GM23338 (cell line): Measurements from ENCODE around the gene IRF6. TPM values are rescaled to one million over a fixed set of nuclear protein-coding genes. Genes with fewer than 3 reads are reported as not detected.

ENCODE experiments used
- ATAC-seq: fragments of 200-7000 bp; cut with Tn5 transposase; 3 replicates; pipeline ENCODE4 v1.9.1; 2020
- DNase-seq: peaks from one replicate; pipeline ENCODE4 v3.0.0-alpha.2; 2015; ENCODE audit warnings: low spot score
- H2AFZ ChIP-seq: fragments of 200-600 bp; sonication (generic); 2 replicates; pipeline ENCODE4 v1.8.0; 2016; ENCODE audit warnings: antibody characterized with exemption, mild to moderate bottlenecking, moderate library complexity
- H3F3A ChIP-seq: fragments of 200-600 bp; sonication (generic); replicated peaks from 2 replicates; pipeline ENCODE4 v1.8.0; 2017; ENCODE audit warnings: antibody characterized with exemption, mixed run types, low read depth
- H3K27ac ChIP-seq: fragments of 200-600 bp; sonication (generic); 2 replicates; pipeline ENCODE4 v1.6.1; 2016; ENCODE audit warnings: low read depth
- H3K27me3 ChIP-seq: fragments of 200-600 bp; sonication (generic); 2 replicates; pipeline ENCODE4 v1.8.0; 2016; ENCODE audit warnings: mild to moderate bottlenecking, mixed run types, moderate library complexity; ENCODE audit not compliant: insufficient read depth
- H3K36me3 ChIP-seq: fragments of 200-600 bp; sonication (generic); 2 replicates; pipeline ENCODE4 v1.8.0; 2016; ENCODE audit warnings: mild to moderate bottlenecking; ENCODE audit not compliant: insufficient read depth
- H3K4me1 ChIP-seq: fragments of 200-600 bp; sonication (generic); 2 replicates; pipeline ENCODE4 v1.8.0; 2016; ENCODE audit warnings: mild to moderate bottlenecking, moderate library complexity; ENCODE audit not compliant: insufficient read depth
- H3K4me2 ChIP-seq: fragments of 200-600 bp; sonication (generic); 2 replicates; pipeline ENCODE4 v1.7.1; 2017; ENCODE audit warnings: mixed run types
- H3K4me3 ChIP-seq: fragments of 200-600 bp; sonication (generic); 2 replicates; pipeline ENCODE4 v1.6.1; 2016; ENCODE audit warnings: mixed run types
- H3K79me2 ChIP-seq: fragments of 200-600 bp; sonication (generic); replicated peaks from 2 replicates; pipeline ENCODE4 v1.8.0; 2017; ENCODE audit warnings: mild to moderate bottlenecking; ENCODE audit not compliant: insufficient read depth
- H3K9me2 ChIP-seq: fragments of 200-600 bp; sonication (generic); 2 replicates; pipeline ENCODE4 v1.8.0; 2017; ENCODE audit not compliant: insufficient read depth
- H4K20me1 ChIP-seq: fragments of 200-600 bp; sonication (generic); replicated peaks from 2 replicates; pipeline ENCODE4 v1.8.0; 2017; ENCODE audit warnings: mild to moderate bottlenecking; ENCODE audit not compliant: insufficient read depth
- H3K27ac Mint-ChIP-seq: 2 replicates; pipeline ENCODE4 v1.8.0; 2020; ENCODE audit warnings: inconsistent platforms, mild to moderate bottlenecking, moderate library complexity, mixed read lengths
- H3K27me3 Mint-ChIP-seq: 3 replicates; pipeline ENCODE4 v1.8.0; 2022; ENCODE audit warnings: low read depth, mild to moderate bottlenecking, moderate library complexity, mixed read lengths, inconsistent platforms; ENCODE audit not compliant: insufficient read depth, poor library complexity
- H3K36me3 Mint-ChIP-seq: 3 replicates; pipeline ENCODE4 v1.8.0; 2021; ENCODE audit warnings: low read depth, mild to moderate bottlenecking, inconsistent platforms, moderate library complexity, mixed read lengths
- H3K4me1 Mint-ChIP-seq: 3 replicates; pipeline ENCODE4 v1.8.0; 2020; ENCODE audit warnings: mild to moderate bottlenecking, inconsistent platforms, mixed read lengths
- H3K4me3 Mint-ChIP-seq: 3 replicates; pipeline ENCODE4 v1.8.0; 2021; ENCODE audit warnings: moderate library complexity, mild to moderate bottlenecking, inconsistent platforms, mixed read lengths
- H3K9me3 Mint-ChIP-seq: 3 replicates; pipeline ENCODE4 v1.8.0; 2020; ENCODE audit warnings: moderate library complexity, mild to moderate bottlenecking, inconsistent platforms, mixed read lengths
- CREB1 ChIP-seq: fragments of 250-450 bp; sonication (Bioruptor Pico); IDR thresholded peaks from 2 replicates; pipeline ENCODE4 v1.5.0; 2020; ENCODE audit warnings: low read depth, mild to moderate bottlenecking, moderate library complexity
- ETS1 ChIP-seq: IDR thresholded peaks from 2 replicates; pipeline ENCODE4 v1.6.1; 2016; ENCODE audit warnings: antibody characterized with exemption
- EZH2 ChIP-seq: fragments of 200-600 bp; sonication (generic); IDR thresholded peaks from one replicate; pipeline ENCODE4 v1.8.0; 2017; ENCODE audit warnings: antibody characterized with exemption, mild to moderate bottlenecking, low read depth; ENCODE audit not compliant: unreplicated experiment
- EZH2phosphoT487 ChIP-seq: fragments of 200-600 bp; sonication (generic); IDR thresholded peaks from one replicate; pipeline ENCODE4 v1.8.1; 2018; ENCODE audit warnings: antibody characterized with exemption; ENCODE audit not compliant: unreplicated experiment
- JUNB ChIP-seq: IDR thresholded peaks from one replicate; pipeline ENCODE4 v1.6.1; 2016; ENCODE audit warnings: antibody characterized with exemption; ENCODE audit not compliant: unreplicated experiment
- NANOG ChIP-seq: IDR thresholded peaks from 2 replicates; pipeline ENCODE4 v1.6.1; 2016; ENCODE audit warnings: antibody characterized with exemption, borderline replicate concordance
- POLR2AphosphoS5 ChIP-seq: IDR thresholded peaks from 2 replicates; pipeline ENCODE4 v1.6.1; 2016; ENCODE audit warnings: antibody characterized with exemption, low read depth
- REST ChIP-seq: IDR thresholded peaks from one replicate; pipeline ENCODE4 v1.6.1; 2018; ENCODE audit warnings: antibody characterized with exemption; ENCODE audit not compliant: unreplicated experiment
- STAT1 ChIP-seq: IDR thresholded peaks from one replicate; pipeline ENCODE4 v1.6.1; 2016; ENCODE audit warnings: antibody characterized with exemption; ENCODE audit not compliant: unreplicated experiment
- ZNF114 ChIP-seq: fragments of 250-450 bp; sonication (Bioruptor Pico); IDR thresholded peaks from 2 replicates; pipeline ENCODE4 v1.5.0; 2020; ENCODE audit warnings: mild to moderate bottlenecking, moderate library complexity
- ZNF331 ChIP-seq: fragments of 250-450 bp; sonication (Bioruptor Pico); IDR thresholded peaks from 2 replicates; pipeline ENCODE4 v1.5.0; 2020; ENCODE audit warnings: low read depth, mild to moderate bottlenecking, moderate library complexity
- ZNF462 ChIP-seq: fragments of 250-450 bp; sonication (Bioruptor Pico); IDR thresholded peaks from 2 replicates; pipeline ENCODE4 v1.5.0; 2020; ENCODE audit warnings: mild to moderate bottlenecking, moderate library complexity
- polyA plus RNA-seq: library from polyadenylated mRNA; unstranded; fragments of >200 nt; fragmentation: Nextera tagmentation; extraction: Ambion mirVana; gene quantifications from 2 replicates; pipeline ENCODE4 v1.2.1, GENCODE V29; 2016
- total RNA-seq: library from RNA; depleted of rRNA; stranded (reverse); fragments of >200 nt; shearing (Covaris generic); gene quantifications from 2 replicates; pipeline ENCODE4 v1.2.3, GENCODE V29; 2014
- TF ChIP-seq, protein P1 (sequence below), 2 experiments: fragments of 200-600 bp in 1 of 2; sonication (generic) in 1 of 2; conservative IDR thresholded peaks; 2 replicates each; pipeline versions ENCODE4 v1.5.1 to v1.6.1; 2016 to 2017; ENCODE audit warnings: antibody characterized with exemption in 2 of 2, low read depth in 2 of 2, mild to moderate bottlenecking in 2 of 2, moderate library complexity in 1 of 2

IRF6 gene
- total and polyA plus RNA-seq, 2 experiments from 2014 or later: 4.6 to 11.7 TPM

DNA sequence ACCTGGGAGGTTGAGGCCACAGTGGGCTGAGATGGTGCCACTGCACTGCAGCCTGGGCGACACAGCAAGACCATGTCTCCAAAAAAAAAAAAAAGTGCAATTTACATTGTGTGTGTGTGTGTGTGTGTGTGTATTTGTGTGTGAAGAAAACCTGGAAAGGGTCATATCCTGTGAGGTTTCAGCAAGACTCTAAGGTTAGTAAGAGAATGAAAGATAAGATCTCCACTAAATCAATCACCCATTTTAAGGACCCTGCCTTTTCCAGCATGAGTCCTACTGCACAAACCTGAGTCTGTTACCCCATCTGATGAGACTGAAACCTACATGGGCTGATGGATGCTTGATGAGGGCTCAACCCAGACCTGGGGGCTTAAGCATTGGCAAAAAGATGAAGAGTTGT, 16.7 kb downstream of the IRF6 start:
- peaks cover 4% of the 10 kb centered on the region for H3K36me3 ChIP-seq
- TF ChIP-seq NANOG (no peak), EZH2phosphoT487 (no peak), EZH2 (no peak), REST (no peak), CREB1 (CRISPR knock-in tag) (no peak), ZNF114 (CRISPR knock-in tag) (no peak), STAT1 (no peak), POLR2AphosphoS5 (no peak), ZNF462 (no peak), ETS1 (no peak), ZNF331 (CRISPR knock-in tag) (no peak), JUNB (no peak)
- TF ChIP-seq, protein P1, sequence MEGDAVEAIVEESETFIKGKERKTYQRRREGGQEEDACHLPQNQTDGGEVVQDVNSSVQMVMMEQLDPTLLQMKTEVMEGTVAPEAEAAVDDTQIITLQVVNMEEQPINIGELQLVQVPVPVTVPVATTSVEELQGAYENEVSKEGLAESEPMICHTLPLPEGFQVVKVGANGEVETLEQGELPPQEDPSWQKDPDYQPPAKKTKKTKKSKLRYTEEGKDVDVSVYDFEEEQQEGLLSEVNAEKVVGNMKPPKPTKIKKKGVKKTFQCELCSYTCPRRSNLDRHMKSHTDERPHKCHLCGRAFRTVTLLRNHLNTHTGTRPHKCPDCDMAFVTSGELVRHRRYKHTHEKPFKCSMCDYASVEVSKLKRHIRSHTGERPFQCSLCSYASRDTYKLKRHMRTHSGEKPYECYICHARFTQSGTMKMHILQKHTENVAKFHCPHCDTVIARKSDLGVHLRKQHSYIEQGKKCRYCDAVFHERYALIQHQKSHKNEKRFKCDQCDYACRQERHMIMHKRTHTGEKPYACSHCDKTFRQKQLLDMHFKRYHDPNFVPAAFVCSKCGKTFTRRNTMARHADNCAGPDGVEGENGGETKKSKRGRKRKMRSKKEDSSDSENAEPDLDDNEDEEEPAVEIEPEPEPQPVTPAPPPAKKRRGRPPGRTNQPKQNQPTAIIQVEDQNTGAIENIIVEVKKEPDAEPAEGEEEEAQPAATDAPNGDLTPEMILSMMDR (conservative IDR thresholded peaks at IDR 0.05; ENCODE audit: low read depth in 2 of 2): no peak

More for the DNA sequence above, 16.7 kb downstream of the IRF6 start:
- Histone ChIP-seq H3K4me3 (no peak overlapping the region), H3K27me3 (no peaks in the 10 kb centered on the region), H3F3A (no peaks in the 10 kb centered on the region), H3K4me2 (no peak overlapping the region), H3K27ac (no peak overlapping the region), H3K4me1 (no peaks in the 10 kb centered on the region), H2AFZ (no peak overlapping the region), H4K20me1 (no peaks in the 10 kb centered on the region; the same call in 1 of the 2 replicates), H3K79me2 (no peaks in the 10 kb centered on the region), H3K9me2 (no peaks in the 10 kb centered on the region)
- Mint-ChIP-seq H3K4me1 (peaks cover 3% of the 10 kb centered on the region; the same call in 1 of the 3 replicates), H3K36me3 (peaks cover 19% of the 10 kb centered on the region), H3K4me3 (no peak overlapping the region), H3K27ac (no peak overlapping the region), H3K27me3 (peaks cover 3% of the 10 kb centered on the region), H3K9me3 (peaks cover 2% of the 10 kb centered on the region; the same call in 1 of the 3 replicates)
- ATAC-seq (no peak), DNase-seq (no peak)
